GM15510 (cell line): ENCODE results near the gene THY1.

Source experiments
- POLR2A ChIP-seq: IDR thresholded peaks from 3 replicates; pipeline ENCODE4 v1.6.1; 2011; ENCODE audit warnings: borderline replicate concordance; ENCODE audit not compliant: insufficient read length; ENCODE audit errors: extremely low read depth

The THY1 gene

DNA sequence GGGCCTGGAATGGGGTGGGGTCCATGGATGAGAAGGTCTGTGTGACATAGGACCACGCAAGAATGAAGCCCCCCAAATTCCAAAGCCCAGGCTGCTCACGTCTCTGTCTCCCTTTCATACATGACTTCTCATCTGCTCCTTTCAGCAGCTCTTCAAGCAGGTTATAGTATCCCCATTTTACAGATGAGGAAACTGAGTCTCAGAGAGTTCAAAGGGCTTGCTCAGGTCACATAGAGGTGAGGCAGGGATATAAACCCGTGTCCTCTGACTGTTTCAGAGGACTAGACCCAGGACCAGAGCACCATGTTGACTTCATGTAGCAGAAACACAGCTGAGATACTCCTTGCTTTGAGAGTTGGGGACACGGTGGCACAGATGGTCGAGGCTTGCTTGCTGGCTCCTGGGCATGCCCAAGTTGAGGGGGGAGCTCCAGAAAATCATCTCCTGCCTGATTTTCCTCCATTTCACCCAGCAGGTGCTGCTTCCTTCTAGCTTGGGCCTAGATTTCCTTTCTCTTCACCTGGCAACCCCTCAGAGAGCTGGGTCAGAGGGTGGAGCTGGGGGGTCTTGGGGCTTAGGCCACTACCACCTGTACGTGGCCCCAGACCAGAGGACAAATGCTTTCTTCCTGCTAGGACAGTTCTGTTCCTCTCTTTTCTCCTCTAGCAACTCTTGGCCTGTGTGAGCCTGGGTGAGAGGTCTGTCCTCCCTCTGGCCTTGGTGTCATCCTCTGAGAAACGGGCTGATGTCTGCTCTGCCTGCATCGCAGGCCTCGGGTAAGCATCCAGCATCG lies 24.1 kb upstream of the THY1 start:
- no peak for TF ChIP-seq POLR2A

DNA sequence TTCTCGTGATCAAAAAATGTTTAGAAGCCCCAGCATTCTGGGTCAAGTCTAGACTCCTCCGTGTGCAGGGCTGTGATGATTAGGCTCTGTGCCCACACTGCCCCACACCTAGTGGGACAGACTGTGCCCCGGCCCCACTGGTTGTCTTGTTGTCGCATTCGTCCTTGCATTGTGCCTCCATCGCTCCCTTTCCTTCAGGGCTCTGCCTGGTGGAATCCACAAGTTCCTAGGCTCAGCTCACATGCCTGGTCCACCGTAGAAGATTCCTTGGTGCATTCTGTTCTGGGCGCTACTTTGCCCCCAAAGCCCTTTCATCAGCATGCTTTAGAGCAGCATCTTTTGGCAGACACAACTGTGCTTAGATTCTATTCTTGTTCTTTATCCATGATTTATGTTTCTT lies 23.5 kb upstream of the THY1 start:
- TF ChIP-seq POLR2A = no peak

- no peak for TF ChIP-seq POLR2A
Measured at GRCh38 chr11:119445850-119446249, 22.9 kb upstream of the THY1 start.

GRCh38 chr11:119445379-119445778 lies 22.4 kb upstream of the THY1 start:
- no peak for TF ChIP-seq POLR2A

DNA sequence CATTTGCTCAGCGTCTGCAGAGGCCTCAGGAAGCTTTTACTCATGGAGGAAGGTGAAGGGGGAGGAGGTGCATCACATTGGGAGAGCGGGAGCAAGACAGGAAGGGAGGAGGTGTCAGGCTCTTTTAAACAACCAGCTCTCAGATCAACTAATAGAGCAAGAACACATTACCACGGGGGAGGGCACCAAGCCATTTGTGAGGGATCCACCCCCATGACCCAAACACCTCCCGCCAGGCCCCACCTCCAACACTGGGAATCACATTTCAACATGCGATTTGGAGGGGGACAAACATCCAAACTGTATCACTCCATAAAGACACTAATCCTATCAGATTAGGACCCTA lies 18.9 kb upstream of the THY1 start:
- no peak for TF ChIP-seq POLR2A

DNA sequence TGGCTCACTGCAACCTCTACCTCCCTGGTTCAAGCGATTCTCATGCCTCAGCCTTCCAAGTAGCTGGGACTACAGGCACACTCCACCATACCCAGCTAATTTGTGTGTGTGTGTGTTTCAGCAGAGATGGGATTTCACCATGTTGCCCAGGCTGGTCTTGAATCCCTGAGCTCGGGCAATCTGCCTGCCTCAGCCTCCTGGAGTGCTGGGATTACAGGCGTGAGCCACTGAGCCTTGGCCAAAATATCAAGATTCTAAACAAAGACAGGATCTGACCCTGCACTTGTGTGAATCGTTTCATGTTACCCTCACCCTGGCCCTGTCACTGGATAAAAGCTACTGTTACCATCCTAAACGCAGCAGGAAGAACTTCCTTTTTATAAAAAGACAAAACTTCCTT lies 15.6 kb upstream of the THY1 start:
- TF ChIP-seq POLR2A = no peak

GRCh38 chr11:119436711-119437110 lies 13.7 kb upstream of the THY1 start:
- TF ChIP-seq POLR2A = no peak

GRCh38 chr11:119436093-119436492 lies 13.1 kb upstream of the THY1 start:
- no peak for TF ChIP-seq POLR2A

- no peak for TF ChIP-seq POLR2A
Measured at GRCh38 chr11:119434591-119435330, 11.8 kb upstream of the THY1 start.

- TF ChIP-seq POLR2A = no peak
Measured at GRCh38 chr11:119433358-119433725, 10.4 kb upstream of the THY1 start.

DNA sequence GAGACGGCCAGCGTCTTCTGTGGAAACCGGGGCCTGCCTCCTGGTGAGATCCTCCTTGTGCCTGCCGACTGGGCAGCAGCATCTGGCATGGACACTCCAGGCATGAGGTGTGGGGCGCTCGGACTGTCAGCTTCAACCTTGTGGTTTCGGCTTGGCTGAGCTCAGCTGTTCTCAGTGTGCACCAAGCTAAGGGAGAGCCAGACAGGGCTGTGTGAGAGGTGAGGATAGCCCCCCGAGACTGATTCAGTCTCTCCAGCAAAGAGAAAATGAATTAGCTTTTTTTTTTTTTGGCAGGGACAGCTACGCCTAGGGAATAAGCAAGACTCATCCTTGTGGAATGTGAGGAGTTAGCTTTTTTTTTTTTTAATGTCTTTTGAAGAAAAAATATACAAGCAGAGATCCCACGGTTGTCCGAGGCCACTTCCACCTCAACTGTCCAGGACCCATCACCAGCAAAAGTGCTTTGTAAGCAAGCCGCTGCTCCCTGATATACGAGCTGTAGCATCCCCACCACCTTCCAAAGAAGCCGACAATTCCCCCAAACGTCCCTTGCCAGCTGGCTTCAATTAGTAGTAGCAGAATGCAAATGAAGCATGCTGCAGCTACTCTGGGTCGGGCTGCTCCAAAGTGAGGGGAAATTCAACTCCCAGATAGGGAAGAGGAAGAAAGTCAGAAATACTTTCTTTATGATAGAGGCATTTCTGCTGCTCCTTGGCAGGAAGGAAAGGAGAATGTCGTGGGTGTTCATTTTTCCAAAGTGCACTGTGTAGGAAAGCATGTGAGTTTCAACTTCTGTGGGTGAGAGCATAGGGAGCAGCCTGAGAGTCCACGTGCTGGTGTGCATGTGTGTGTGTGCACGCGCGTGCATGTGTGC lies 9.7 kb upstream of the THY1 start:
- TF ChIP-seq POLR2A = no peak

DNA sequence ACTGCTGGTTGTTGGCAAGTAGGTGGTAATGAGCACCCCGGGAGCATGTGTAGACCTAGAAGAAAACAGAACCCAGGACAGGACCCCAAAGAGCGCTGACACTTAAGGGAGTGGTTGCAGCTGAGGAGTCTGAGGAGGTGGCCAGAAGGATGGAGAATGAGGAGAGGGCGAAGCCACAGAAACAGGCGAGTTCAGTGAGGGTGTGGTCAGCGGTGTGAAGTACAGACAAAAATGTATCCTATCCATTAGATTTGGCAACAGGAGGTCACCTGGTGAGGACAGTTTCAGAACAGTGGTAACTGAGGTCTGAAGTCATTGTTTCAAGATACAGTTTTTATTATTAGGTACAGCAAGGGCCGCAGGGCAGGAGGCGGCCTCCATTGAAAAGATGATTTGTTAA lies 8.6 kb upstream of the THY1 start:
- no peak for TF ChIP-seq POLR2A

DNA sequence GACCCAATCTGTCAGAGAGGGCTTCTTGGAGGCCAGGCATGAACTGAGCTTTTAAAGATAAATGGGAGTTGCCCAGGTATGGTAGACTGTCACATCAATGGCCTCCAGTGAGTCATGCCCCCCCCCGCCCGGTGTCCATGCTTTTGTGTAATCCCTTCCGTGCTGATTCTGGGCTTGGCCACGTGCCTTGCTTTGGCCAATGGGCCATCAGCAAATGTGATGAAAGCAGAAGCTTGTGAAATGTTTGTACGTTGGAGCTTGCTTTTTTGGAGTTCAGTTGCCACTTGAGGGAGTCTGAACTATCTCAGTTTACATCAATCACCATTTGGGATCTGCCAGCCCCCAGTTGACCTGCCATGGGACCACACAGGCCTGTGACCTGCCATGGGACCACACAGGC lies 4.3 kb upstream of the THY1 start:
- no peak for TF ChIP-seq POLR2A

- TF ChIP-seq POLR2A = no peak
Measured at GRCh38 chr11:119426142-119426541, 3.2 kb upstream of the THY1 start.

DNA sequence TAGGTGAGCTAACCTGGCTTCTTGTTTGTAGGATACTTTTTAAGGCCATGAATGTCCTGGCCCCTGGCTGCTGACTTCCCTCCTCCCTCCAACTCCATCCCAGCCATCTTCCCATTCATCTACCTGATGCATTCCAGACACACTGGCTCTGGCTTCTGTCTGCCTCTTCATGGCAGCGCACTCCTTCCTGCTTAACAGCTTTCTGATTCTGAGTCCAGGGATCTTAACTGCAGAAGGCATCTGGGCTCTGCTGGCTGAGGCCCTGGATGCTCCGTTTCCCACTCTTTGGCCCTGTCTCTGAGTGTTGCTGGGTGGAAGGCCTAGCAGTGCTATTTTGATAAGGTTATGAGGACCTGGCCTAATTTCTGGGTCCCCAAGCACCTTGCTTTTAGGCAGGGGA lies 1.8 kb upstream of the THY1 start:
- no peak for TF ChIP-seq POLR2A
